Dendritic cell treated with granulocyte-macrophage colony-stimulating factor and Interleukin-4, amounts not matched to agents 40 ng/mL and 50 ng/mL, for 4 days (primary cell): Measurements from ENCODE around the gene PDZD11.
"Not testable (repeated sequence)": the region's sequence is repeated elsewhere in the genome, so short reads cannot be mapped to it uniquely, and the experiment has no call there.

ENCODE experiments used
- H3K27ac Mint-ChIP-seq: one replicate; pipeline ENCODE4 v1.8.0; 2022; ENCODE audit warnings: mild to moderate bottlenecking, mixed read lengths
- H3K27me3 Mint-ChIP-seq: one replicate; pipeline ENCODE4 v1.8.0; 2022; ENCODE audit warnings: mild to moderate bottlenecking, mixed read lengths
- H3K36me3 Mint-ChIP-seq: one replicate; pipeline ENCODE4 v1.8.0; 2022; ENCODE audit warnings: low read depth, mixed read lengths
- H3K4me1 Mint-ChIP-seq: one replicate; pipeline ENCODE4 v1.8.0; 2022; ENCODE audit warnings: low read depth, mixed read lengths
- H3K4me3 Mint-ChIP-seq: one replicate; pipeline ENCODE4 v1.8.0; 2022; ENCODE audit warnings: mild to moderate bottlenecking, moderate library complexity, mixed read lengths
- H3K9me3 Mint-ChIP-seq: one replicate; pipeline ENCODE4 v1.8.0; 2022; ENCODE audit warnings: mixed read lengths
- intact Hi-C: fragments of 100-400 bp; cut with micrococcal nuclease; formaldehyde crosslinking; loops from one replicate; pipeline ENCODE4 v1.15.0; 2022

The PDZD11 gene

GRCh38 chrX:70289793-70290770 lies at the start of gene PDZD11, which contains the start of gene KIF4A:
TSS of gene PDZD11 (minus strand) at chrX:70289927. CDS start at chrX:70289341, 586 bp downstream.
TSS of gene KIF4A (plus strand) at chrX:70290104. CDS start at chrX:70290459, 355 bp downstream.
- H3K4me1 Mint-ChIP-seq: peaks cover 5% of the 10 kb centered on the region
- H3K9me3 Mint-ChIP-seq: no peaks in the 10 kb centered on the region
- peaks cover 31% of the 10 kb centered on the region for H3K36me3 Mint-ChIP-seq
- no peaks in the 10 kb centered on the region for H3K27me3 Mint-ChIP-seq
- peak within 1 kb of the TSS; percentile 77 for H3K27ac Mint-ChIP-seq
- peak within 1 kb of the TSS; percentile 83 for H3K4me3 Mint-ChIP-seq
- intact Hi-C loops: loop anchor here (1.0 kb wide), 1 partner anchor 157 kb away; the partner anchor contains the start of gene IGBP1

GRCh38 chrX:70338290-70338689 lies 48.6 kb upstream of the PDZD11 start:
- Mint-ChIP-seq H3K9me3 (no peaks in the 10 kb centered on the region), H3K36me3 (no peaks in the 10 kb centered on the region), H3K27ac (no peak overlapping the region), H3K4me3 (no peak overlapping the region), H3K27me3 (no peaks in the 10 kb centered on the region), H3K4me1 (no peaks in the 10 kb centered on the region)
- intact Hi-C loops: loop anchor here (10.0 kb wide), 1 partner anchor 97 kb away; no protein-coding TSS in a partner anchor

GRCh38 chrX:70336767-70337166 lies 47.0 kb upstream of the PDZD11 start:
- intact Hi-C loops: loop anchor here (10.0 kb wide), 1 partner anchor 98 kb away; no protein-coding TSS in a partner anchor
- no peak overlapping the region for H3K4me3 Mint-ChIP-seq
- H3K4me1 Mint-ChIP-seq: no peaks in the 10 kb centered on the region
- H3K27ac Mint-ChIP-seq: no peak overlapping the region
- no peaks in the 10 kb centered on the region for H3K36me3 Mint-ChIP-seq
- no peaks in the 10 kb centered on the region for H3K9me3 Mint-ChIP-seq
- H3K27me3 Mint-ChIP-seq: peaks cover 2% of the 10 kb centered on the region

GRCh38 chrX:70332600-70332999 lies 42.9 kb upstream of the PDZD11 start:
- no peaks in the 10 kb centered on the region for H3K9me3 Mint-ChIP-seq
- intact Hi-C loops: loop anchor here (10.0 kb wide), 1 partner anchor 102 kb away; no protein-coding TSS in a partner anchor
- H3K27ac Mint-ChIP-seq: no peak overlapping the region
- H3K36me3 Mint-ChIP-seq: no peaks in the 10 kb centered on the region
- peaks cover 2% of the 10 kb centered on the region for H3K27me3 Mint-ChIP-seq
- no peak overlapping the region for H3K4me3 Mint-ChIP-seq
- H3K4me1 Mint-ChIP-seq: no peaks in the 10 kb centered on the region

- H3K4me1 Mint-ChIP-seq: no peaks in the 10 kb centered on the region
- no peak overlapping the region for H3K27ac Mint-ChIP-seq
- H3K4me3 Mint-ChIP-seq: no peak overlapping the region
- H3K9me3 Mint-ChIP-seq: no peaks in the 10 kb centered on the region
- H3K36me3 Mint-ChIP-seq: no peaks in the 10 kb centered on the region
- peaks cover 2% of the 10 kb centered on the region for H3K27me3 Mint-ChIP-seq
- intact Hi-C loops: loop anchor here (10.0 kb wide), 1 partner anchor 104 kb away; no protein-coding TSS in a partner anchor
Measured at GRCh38 chrX:70331161-70331560, 41.4 kb upstream of the PDZD11 start.

GRCh38 chrX:70324326-70324725 lies 34.6 kb upstream of the PDZD11 start:
- Mint-ChIP-seq H3K9me3 (no peaks in the 10 kb centered on the region), H3K4me3 (no peak overlapping the region), H3K27me3 (no peaks in the 10 kb centered on the region), H3K27ac (no peak overlapping the region), H3K4me1 (no peaks in the 10 kb centered on the region), H3K36me3 (no peaks in the 10 kb centered on the region)
- intact Hi-C loops: no loop called here

- H3K27me3 Mint-ChIP-seq, H3K36me3 Mint-ChIP-seq, intact Hi-C loops, H3K4me3 Mint-ChIP-seq, H3K27ac Mint-ChIP-seq, H3K9me3 Mint-ChIP-seq, H3K4me1 Mint-ChIP-seq: not testable (repeated sequence)
Measured at GRCh38 chrX:70323628-70324027, 33.9 kb upstream of the PDZD11 start.

- H3K27ac Mint-ChIP-seq: no peak overlapping the region
- H3K4me3 Mint-ChIP-seq: no peak overlapping the region
- intact Hi-C loops: no loop called here
- no peaks in the 10 kb centered on the region for H3K9me3 Mint-ChIP-seq
- H3K27me3 Mint-ChIP-seq: no peaks in the 10 kb centered on the region
- no peaks in the 10 kb centered on the region for H3K36me3 Mint-ChIP-seq
- H3K4me1 Mint-ChIP-seq: no peaks in the 10 kb centered on the region
Measured at GRCh38 chrX:70322784-70323183, 33.1 kb upstream of the PDZD11 start.

GRCh38 chrX:70313503-70313902 lies 23.8 kb upstream of the PDZD11 start:
- Mint-ChIP-seq H3K36me3 (no peaks in the 10 kb centered on the region), H3K27me3 (no peaks in the 10 kb centered on the region), H3K9me3 (no peaks in the 10 kb centered on the region), H3K4me3 (no peak overlapping the region), H3K4me1 (no peaks in the 10 kb centered on the region), H3K27ac (no peak overlapping the region)
- intact Hi-C loops: no loop called here

GRCh38 chrX:70301716-70302115 lies 12.0 kb upstream of the PDZD11 start:
- Mint-ChIP-seq H3K27me3 (no peaks in the 10 kb centered on the region), H3K4me3 (no peak overlapping the region)

GRCh38 chrX:70293621-70294020 lies 3.9 kb upstream of the PDZD11 start:
- Mint-ChIP-seq H3K27me3 (no peaks in the 10 kb centered on the region), H3K4me1 (peaks cover 5% of the 10 kb centered on the region), H3K27ac (no peak overlapping the region), H3K4me3 (no peak overlapping the region), H3K36me3 (no peaks in the 10 kb centered on the region), H3K9me3 (no peaks in the 10 kb centered on the region)
- intact Hi-C loops: no loop called here

More at GRCh38 chrX:70301716-70302115, 12.0 kb upstream of the PDZD11 start:
- intact Hi-C loops: no loop called here
- Mint-ChIP-seq H3K36me3 (no peaks in the 10 kb centered on the region), H3K9me3 (no peaks in the 10 kb centered on the region), H3K27ac (no peak overlapping the region), H3K4me1 (no peaks in the 10 kb centered on the region)

GRCh38 chrX:70292788-70293187 lies 3.1 kb upstream of the PDZD11 start:
- peaks cover 6% of the 10 kb centered on the region for H3K36me3 Mint-ChIP-seq
- H3K27me3 Mint-ChIP-seq: no peaks in the 10 kb centered on the region
- intact Hi-C loops: no loop called here
- no peak overlapping the region for H3K4me3 Mint-ChIP-seq
- H3K4me1 Mint-ChIP-seq: peaks cover 5% of the 10 kb centered on the region
- H3K9me3 Mint-ChIP-seq: no peaks in the 10 kb centered on the region
- H3K27ac Mint-ChIP-seq: no peak overlapping the region

- Mint-ChIP-seq H3K4me1 (peaks cover 5% of the 10 kb centered on the region), H3K9me3 (no peaks in the 10 kb centered on the region), H3K27ac (peak overlapping the region; percentile 77), H3K27me3 (no peaks in the 10 kb centered on the region), H3K4me3 (peak overlapping the region; percentile 83), H3K36me3 (peaks cover 37% of the 10 kb centered on the region)
- intact Hi-C loops: loop anchor here (1.0 kb wide), 1 partner anchor 156 kb away; the partner anchor contains the start of gene IGBP1
Measured at GRCh38 chrX:70289168-70289792, 447 bp downstream of the PDZD11 start.

- Mint-ChIP-seq H3K4me1 (no peaks in the 10 kb centered on the region), H3K9me3 (no peaks in the 10 kb centered on the region), H3K36me3 (peaks cover 37% of the 10 kb centered on the region), H3K27ac (no peak within 1 kb of the TSS), H3K27me3 (no peaks in the 10 kb centered on the region), H3K4me3 (no peak within 1 kb of the TSS)
- intact Hi-C loops: no loop called here
Measured at GRCh38 chrX:70281951-70282350, 7.8 kb downstream of the PDZD11 start, which contains the start of gene RAB41. TSS of gene RAB41 (plus strand) at chrX:70282172. CDS start at chrX:70282218, 46 bp downstream.
